AG04450 (cell line): Measurements from ENCODE around the gene PER1. TPM values are rescaled to one million over a fixed set of nuclear protein-coding genes. Genes with fewer than 3 reads are reported as not detected.
"Not testable (repeated sequence)": the region's sequence is repeated elsewhere in the genome, so short reads cannot be mapped to it uniquely, and the experiment has no call there.

Source experiments
- CTCF ChIA-PET: fragments of 300-600, 350-600 bp; formaldehyde crosslinking; extraction: SDS; loops from one replicate; lab custom pipeline; 2022; ENCODE audit warnings: antibody characterized with exemption, inconsistent platforms; lab: Charles Lee
- POLR2A ChIA-PET: fragments of 350-600 bp; formaldehyde crosslinking; extraction: SDS; loops from one replicate; lab custom pipeline; 2021; ENCODE audit warnings: antibody characterized with exemption, inconsistent platforms; lab: Yijun Ruan, JAX
- DNase-seq: peaks from one replicate; pipeline ENCODE4 v3.0.0-alpha.2; 2011; ENCODE audit warnings: low read depth, low spot score
- H3K27ac ChIP-seq: one replicate; pipeline ENCODE4 v1.5.1; 2012; ENCODE audit warnings: low read depth, low read length, control low read depth
- H3K27me3 ChIP-seq: one replicate; pipeline ENCODE4 v1.6.0; 2012; ENCODE audit warnings: low read length; ENCODE audit not compliant: control insufficient read depth, insufficient read depth
- H3K4me3 ChIP-seq: 2 replicates; pipeline ENCODE4 v1.5.1; 2011; ENCODE audit warnings: mild to moderate bottlenecking, low read depth, low read length, control low read depth
- H3K9me3 ChIP-seq: 2 replicates; pipeline ENCODE4 v1.5.1; 2012; ENCODE audit warnings: low read length; ENCODE audit not compliant: control insufficient read depth, insufficient read depth
- polyA plus RNA-seq: library from polyadenylated mRNA; depleted of rRNA; stranded (reverse); fragments of >200 nt; gene quantifications from 2 replicates; pipeline ENCODE4 v1.2.3, GENCODE V29; 2011
- TF ChIP-seq, protein P1 (sequence below): IDR thresholded peaks from 2 replicates; pipeline ENCODE4 v1.5.1; 2011; ENCODE audit warnings: low read depth, low read length, control low read depth, inconsistent platforms

PER1 gene
- polyA plus RNA-seq, 1 experiment = 3.1 TPM

- no peak for DNase-seq
- H3K9me3 ChIP-seq = no peaks in the 10 kb centered on the region; the same call in 1 of the 2 replicates
- peak overlapping the region; percentile 75 for H3K4me3 ChIP-seq
- TF ChIP-seq, protein P1, sequence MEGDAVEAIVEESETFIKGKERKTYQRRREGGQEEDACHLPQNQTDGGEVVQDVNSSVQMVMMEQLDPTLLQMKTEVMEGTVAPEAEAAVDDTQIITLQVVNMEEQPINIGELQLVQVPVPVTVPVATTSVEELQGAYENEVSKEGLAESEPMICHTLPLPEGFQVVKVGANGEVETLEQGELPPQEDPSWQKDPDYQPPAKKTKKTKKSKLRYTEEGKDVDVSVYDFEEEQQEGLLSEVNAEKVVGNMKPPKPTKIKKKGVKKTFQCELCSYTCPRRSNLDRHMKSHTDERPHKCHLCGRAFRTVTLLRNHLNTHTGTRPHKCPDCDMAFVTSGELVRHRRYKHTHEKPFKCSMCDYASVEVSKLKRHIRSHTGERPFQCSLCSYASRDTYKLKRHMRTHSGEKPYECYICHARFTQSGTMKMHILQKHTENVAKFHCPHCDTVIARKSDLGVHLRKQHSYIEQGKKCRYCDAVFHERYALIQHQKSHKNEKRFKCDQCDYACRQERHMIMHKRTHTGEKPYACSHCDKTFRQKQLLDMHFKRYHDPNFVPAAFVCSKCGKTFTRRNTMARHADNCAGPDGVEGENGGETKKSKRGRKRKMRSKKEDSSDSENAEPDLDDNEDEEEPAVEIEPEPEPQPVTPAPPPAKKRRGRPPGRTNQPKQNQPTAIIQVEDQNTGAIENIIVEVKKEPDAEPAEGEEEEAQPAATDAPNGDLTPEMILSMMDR = no peak
- no peaks in the 10 kb centered on the region for H3K27me3 ChIP-seq
- peak overlapping the region; percentile 31 for H3K27ac ChIP-seq
- ChIA-PET CTCF (interaction anchor here (1.9 kb wide), 1 partner anchor 37 kb away, joined by 6 read pairs; no protein-coding TSS in a partner anchor), POLR2A (no interaction called here)
These were observed 23.6 kb upstream of the PER1 start for GRCh38 chr17:8175795-8176196.

GRCh38 chr17:8173871-8174322 is 21.7 kb upstream of the PER1 start:
- DNase-seq = no peak
- Histone ChIP-seq H3K27me3 (no peaks in the 10 kb centered on the region), H3K27ac (peak overlapping the region; percentile 98), H3K4me3 (peak overlapping the region; percentile 60), H3K9me3 (no peaks in the 10 kb centered on the region; the same call in 1 of the 2 replicates)
- TF ChIP-seq, protein P1 = no peak
- CTCF ChIA-PET = interaction anchor here (0.7 to 1.3 kb wide), 2 partner anchors 16 to 55 kb away, joined by 3 read pairs; no protein-coding TSS in a partner anchor
- POLR2A ChIA-PET = interaction anchor here (0.6 to 1.5 kb wide), 18 partner anchors 10 to 306 kb away, joined by 3 to 25 read pairs (median 4); partner anchors contain the start of genes ALOXE3, AURKB, BORCS6 and CTC1

- ChIA-PET POLR2A (interaction anchor here (0.6 to 1.5 kb wide), 23 partner anchors 9 to 331 kb away, joined by 3 to 25 read pairs (median 4); partner anchors contain the start of genes ALOXE3, AURKB, BORCS6 and NDEL1), CTCF (interaction anchor here (0.7 to 1.3 kb wide), 2 partner anchors 15 to 54 kb away, joined by 3 read pairs; no protein-coding TSS in a partner anchor)
- Histone ChIP-seq H3K4me3 (peak overlapping the region; percentile 60), H3K27ac (peak overlapping the region; percentile 98), H3K9me3 (no peaks in the 10 kb centered on the region; the same call in 1 of the 2 replicates), H3K27me3 (no peaks in the 10 kb centered on the region)
- peak; percentile 96 for DNase-seq
- TF ChIP-seq, protein P1 = no peak
These were observed 21.1 kb upstream of the PER1 start for GRCh38 chr17:8173056-8173870.

GRCh38 chr17:8170186-8170585 is 18.0 kb upstream of the PER1 start:
- ChIA-PET CTCF (interaction anchor here (0.5 to 1.5 kb wide), 2 partner anchors 12 to 52 kb away, joined by 3 to 6 read pairs; partner anchors contain the start of gene ALOXE3), POLR2A (interaction anchor here (0.7 kb wide), 1 partner anchor 40 kb away, joined by 3 read pairs; the partner anchor contains the start of gene AURKB)
- not testable (repeated sequence) for H3K4me3 ChIP-seq, DNase-seq, H3K27me3 ChIP-seq, H3K27ac ChIP-seq, H3K9me3 ChIP-seq

- ChIA-PET CTCF (interaction anchor here (0.9 kb wide), 1 partner anchor 8 kb away, joined by 3 read pairs; no protein-coding TSS in a partner anchor), POLR2A (no interaction called here)
- TF ChIP-seq, protein P1 = no peak
- Histone ChIP-seq H3K27ac (no peak overlapping the region), H3K9me3 (no peaks in the 10 kb centered on the region; the same call in 1 of the 2 replicates), H3K4me3 (no peak overlapping the region), H3K27me3 (no peaks in the 10 kb centered on the region)
- DNase-seq = no peak
These were observed 15.3 kb upstream of the PER1 start for GRCh38 chr17:8167526-8167925.
